Heart right ventricle (tissue), 16 donors: Measurements from ENCODE around the gene FAM25G. TPM values are rescaled to one million over a fixed set of nuclear protein-coding genes. Genes with fewer than 3 reads are reported as not detected.
"Not testable (repeated sequence)": the region's sequence is repeated elsewhere in the genome, so short reads cannot be mapped to it uniquely, and the experiment has no call there.

Source experiments
- ATAC-seq, 8 donors: fragments of 200-7000 bp; cut with Tn5 transposase; one replicate each; pipeline ENCODE4 v1.9.1; 2020; ENCODE audit warnings: mild to moderate bottlenecking in 8 of 8, moderate library complexity in 8 of 8, moderate number of reproducible peaks in 1 of 8
- DNase-seq, 2 donors: peaks; one replicate each; pipeline ENCODE4 v3.0.0-alpha.2; 2020
- H3K27ac ChIP-seq, 10 donors: fragments of 200-600 bp; sonication (generic) in 2 of 10; one replicate each; pipeline versions ENCODE4 v1.5.0 to v1.8.0; 2020 to 2022; ENCODE audit warnings: mild to moderate bottlenecking in 3 of 10
- H3K27me3 ChIP-seq, 7 donors: fragments of 200-600 bp; one replicate each; pipeline ENCODE4 v1.8.0; 2021 to 2022; ENCODE audit warnings: mild to moderate bottlenecking in 2 of 7
- H3K36me3 ChIP-seq, 9 donors: fragments of 200-600 bp; sonication (generic) in 1 of 9; one replicate each; pipeline versions ENCODE4 v1.5.0 to v1.8.0; 2020 to 2022; ENCODE audit warnings: mild to moderate bottlenecking in 2 of 9
- H3K4me1 ChIP-seq, 9 donors: fragments of 200-600 bp; sonication (generic) in 1 of 9; one replicate each; pipeline versions ENCODE4 v1.5.0 to v1.8.0; 2020 to 2022; ENCODE audit warnings: mild to moderate bottlenecking in 4 of 9
- H3K4me3 ChIP-seq, 10 donors: fragments of 200-600 bp; sonication (generic) in 2 of 10; one replicate each; pipeline versions ENCODE4 v1.5.0 to v1.8.0; 2020 to 2022; ENCODE audit warnings: mild to moderate bottlenecking in 7 of 10, moderate library complexity in 2 of 10
- H3K9me3 ChIP-seq, 11 donors: fragments of 200-600 bp in 10 of 11; sonication (generic) in 2 of 11; one replicate each; pipeline versions ENCODE4 v1.5.0 to v1.8.0; 2013 to 2022; ENCODE audit warnings: mild to moderate bottlenecking in 2 of 11, control low read depth in 1 of 11, moderate library complexity in 1 of 11
- WGBS, 2 donors: extraction: QIAGEN DNeasy Blood & Tissue Kit; methylation state at CpG; one replicate each; pipeline ENCODE4 v1.1.7; 2013; ENCODE audit warnings: inconsistent platforms in 1 of 2; 5-methylcytosine and 5-hydroxymethylcytosine counted together
- intact Hi-C, 10 donors: fragments of 100-400 bp; cut with DNase I; formaldehyde crosslinking; loops; one replicate each; pipeline versions ENCODE4 v1.11.1 to v1.14.2; 2022
- polyA plus RNA-seq, 2 donors: library from polyadenylated mRNA; stranded (reverse); fragments of 200-250 nt; gene quantifications; one replicate each; pipeline ENCODE4 v1.2.3, GENCODE V29; 2013
- total RNA-seq, 10 donors: library from RNA; stranded (reverse); fragmentation: NEBNext Ultra II Directional in 3 of 10; extraction: Animal tissue kit (Norgen Biotek cat#: 25700) in 3 of 10; gene quantifications; one replicate each; pipeline versions ENCODE4 v1.2.1 to v1.2.4, GENCODE V29; 2021 to 2023
- TF ChIP-seq, protein P1 (sequence below), 9 donors: fragments of 200-600 bp; sonication (generic) in 2 of 9; IDR thresholded peaks; one replicate each; pipeline versions ENCODE4 v1.5.0 to v1.8.0; 2021 to 2022; ENCODE audit warnings: antibody characterized with exemption in 9 of 9, mild to moderate bottlenecking in 5 of 9, moderate library complexity in 1 of 9
- donor health status: Arrhythmogenic right ventricular cardiomyopathy.
- donor health status: ischemic (EF 13 %, LVEDD 7.1; RV severe dilation, severe dysfunction).
- donor health status: healthy with polysubstance abuse.
- donor health status: DM: no; HTN: yes; CAD: no.
- donor health status: DM: no; HTN: no; CAD: no.
- donor health status: ischemic (EF 25% LVEDD 6.9; RV normal size, moderate dysfunction).
- donor health status: ischemic (EF 25% LVEDD 5.7; RV mildly dilated, moderate dysfunction).
- donor health status: healthy.
- donor health status: DM: yes; HTN: yes; CAD: no.
- donor health status: Ischemic cardiomyopathy.
- donor health status: ischemic (EF 35%, LVEDD 5.7; RV mildly dilated, moderate dysfunction).
- donor health status: nonischemic (EF 11% LVEDD 7.7; RV severe dilation, severe dysfunction).
- donor health status: DM: yes; HTN: yes; CAD: no.
- donor health status: PGD.
- donor health status: ischemic (EF 29% LVEDD 5.4; RV normal size, mild dysfunction).
- donor health status: nonischemic (EF 23%, LVEDD 6.1; RV moderate dilation, normal function).

Gene FAM25G
- total and polyA plus RNA-seq, 12 donors: not detected

DNA sequence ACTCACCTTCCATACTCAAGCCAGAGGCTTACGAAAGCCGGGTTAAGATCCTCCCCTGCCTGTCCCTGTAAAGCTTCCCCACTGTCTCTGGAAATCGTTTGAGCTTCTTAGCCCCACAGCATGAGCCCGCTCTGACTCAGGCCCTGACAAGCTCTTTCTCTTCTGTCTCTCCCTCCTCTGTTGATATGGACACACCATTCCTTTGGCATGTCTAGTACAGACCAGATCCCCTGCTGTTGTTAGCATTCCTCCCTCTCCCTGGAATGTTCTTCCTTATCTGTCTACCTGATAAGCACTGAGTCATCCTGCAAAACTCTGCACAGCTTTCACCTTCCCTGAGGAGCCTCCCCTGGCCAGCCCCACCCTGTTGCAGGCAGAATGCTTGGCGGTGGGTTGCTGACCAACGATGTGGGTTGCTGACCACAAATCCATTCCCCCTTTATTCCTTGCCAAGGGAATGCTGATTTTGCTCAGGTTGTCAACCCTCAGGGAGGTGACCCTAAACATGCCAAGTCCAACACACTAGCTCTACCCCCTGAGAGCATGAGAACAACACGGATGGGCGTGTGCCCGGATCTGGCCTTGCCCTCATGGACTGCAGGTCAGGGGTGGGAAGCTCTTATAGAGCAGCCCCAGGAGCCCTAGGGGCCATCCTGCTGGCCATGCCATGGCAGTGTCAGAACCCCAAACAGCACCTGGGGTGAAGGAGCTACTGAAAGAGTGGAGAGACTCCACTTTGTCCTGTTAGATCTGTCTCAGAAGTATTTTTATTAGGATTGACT, 28.7 kb downstream of the FAM25G start:
- H3K27ac ChIP-seq, H3K27me3 ChIP-seq, H3K9me3 ChIP-seq, H3K36me3 ChIP-seq, H3K4me3 ChIP-seq, intact Hi-C loops, DNase-seq, H3K4me1 ChIP-seq: not testable (repeated sequence)
- peak in 2 of 8 donors; percentile 5 to 11 for ATAC-seq
- WGBS, 2 donors: 81 to 95% methylated on average over 3 of the region's 9 CpGs

DNA sequence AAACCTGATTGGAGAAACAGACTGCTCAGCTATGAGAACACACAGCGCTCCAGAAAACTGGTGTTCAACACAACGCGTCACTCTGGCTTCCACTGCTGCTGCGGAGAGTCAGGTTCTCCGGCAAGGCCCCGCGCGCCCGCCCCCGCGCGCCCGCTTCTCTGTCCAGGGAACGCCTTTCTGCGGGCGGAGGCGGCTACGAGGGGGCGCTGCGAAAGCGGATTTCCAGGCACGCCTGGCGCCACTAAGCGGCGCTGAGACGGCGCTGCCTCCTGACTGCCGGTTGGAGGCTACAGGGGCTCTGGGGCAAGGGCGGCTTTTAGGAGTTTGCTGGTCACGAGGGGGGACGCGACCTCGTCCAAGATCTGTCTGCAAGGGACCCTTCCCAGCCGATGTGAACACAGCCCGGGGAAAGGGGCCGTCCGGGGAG, 30.2 kb downstream of the FAM25G start:
- DNase-seq (peak; percentile 31 to 48), ATAC-seq (peak; percentile 86 to 93 (median 90))
- H3K27ac ChIP-seq, H3K4me1 ChIP-seq, H3K9me3 ChIP-seq, intact Hi-C loops, H3K27me3 ChIP-seq, H3K36me3 ChIP-seq: not testable (repeated sequence)
- TF ChIP-seq, protein P1, sequence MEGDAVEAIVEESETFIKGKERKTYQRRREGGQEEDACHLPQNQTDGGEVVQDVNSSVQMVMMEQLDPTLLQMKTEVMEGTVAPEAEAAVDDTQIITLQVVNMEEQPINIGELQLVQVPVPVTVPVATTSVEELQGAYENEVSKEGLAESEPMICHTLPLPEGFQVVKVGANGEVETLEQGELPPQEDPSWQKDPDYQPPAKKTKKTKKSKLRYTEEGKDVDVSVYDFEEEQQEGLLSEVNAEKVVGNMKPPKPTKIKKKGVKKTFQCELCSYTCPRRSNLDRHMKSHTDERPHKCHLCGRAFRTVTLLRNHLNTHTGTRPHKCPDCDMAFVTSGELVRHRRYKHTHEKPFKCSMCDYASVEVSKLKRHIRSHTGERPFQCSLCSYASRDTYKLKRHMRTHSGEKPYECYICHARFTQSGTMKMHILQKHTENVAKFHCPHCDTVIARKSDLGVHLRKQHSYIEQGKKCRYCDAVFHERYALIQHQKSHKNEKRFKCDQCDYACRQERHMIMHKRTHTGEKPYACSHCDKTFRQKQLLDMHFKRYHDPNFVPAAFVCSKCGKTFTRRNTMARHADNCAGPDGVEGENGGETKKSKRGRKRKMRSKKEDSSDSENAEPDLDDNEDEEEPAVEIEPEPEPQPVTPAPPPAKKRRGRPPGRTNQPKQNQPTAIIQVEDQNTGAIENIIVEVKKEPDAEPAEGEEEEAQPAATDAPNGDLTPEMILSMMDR (IDR thresholded peaks at IDR 0.05): peak in 7 of 9 donors; percentile 26 to 49 (median 38)
- WGBS, 2 donors: 2 to 4% methylated on average over 26 to 28 of the region's 37 CpGs
- H3K4me3 ChIP-seq: peak overlapping the region in 6 of 10 donors; percentile 10 to 39 (median 18)

DNA sequence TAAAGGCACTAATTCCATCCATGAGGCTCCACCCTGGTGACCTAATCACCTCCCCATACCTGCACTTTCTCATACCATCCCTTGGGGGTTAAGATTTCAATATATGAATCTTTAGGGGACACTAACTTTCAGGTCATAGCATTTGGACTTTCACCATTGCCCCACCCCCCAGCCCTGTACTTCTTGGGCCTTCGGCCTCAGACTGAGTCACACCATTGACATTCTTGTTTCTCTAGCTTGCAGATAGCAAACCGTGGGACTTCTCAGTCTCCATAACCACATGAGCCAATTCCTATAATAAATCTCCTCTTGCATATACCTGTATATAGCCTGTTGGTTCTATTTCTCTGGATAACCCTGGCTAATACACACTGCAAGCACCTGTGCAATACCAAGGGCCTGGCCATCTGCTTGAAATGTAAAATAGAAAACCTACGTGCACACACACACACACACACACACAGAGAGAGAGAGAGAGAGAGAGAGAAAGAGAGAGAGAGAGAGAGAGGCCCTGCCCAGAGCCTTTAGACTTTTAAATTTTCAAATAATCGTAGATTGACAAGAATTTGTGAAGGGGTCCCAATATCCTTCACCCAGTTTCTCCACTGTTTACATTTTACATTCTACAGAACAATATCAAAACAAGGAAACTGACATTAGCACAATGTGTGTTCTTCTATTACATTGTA, 32.9 kb downstream of the FAM25G start:
- TF ChIP-seq, protein P1 (IDR thresholded peaks at IDR 0.05): no peak
- Histone ChIP-seq H3K4me1 (no peaks in the 10 kb centered on the region), H3K4me3 (no peak overlapping the region), H3K27me3 (peaks cover 0 to 3% (median 0%) of the 10 kb centered on the region in 7 donors), H3K27ac (no peak overlapping the region), H3K36me3 (no peaks in the 10 kb centered on the region), H3K9me3 (no peaks in the 10 kb centered on the region)
- WGBS, 2 donors: 67 to 77% methylated on average over 4 of the region's 4 CpGs
- intact Hi-C loops: no loop called here
- no peak for DNase-seq
- no peak for ATAC-seq

DNA sequence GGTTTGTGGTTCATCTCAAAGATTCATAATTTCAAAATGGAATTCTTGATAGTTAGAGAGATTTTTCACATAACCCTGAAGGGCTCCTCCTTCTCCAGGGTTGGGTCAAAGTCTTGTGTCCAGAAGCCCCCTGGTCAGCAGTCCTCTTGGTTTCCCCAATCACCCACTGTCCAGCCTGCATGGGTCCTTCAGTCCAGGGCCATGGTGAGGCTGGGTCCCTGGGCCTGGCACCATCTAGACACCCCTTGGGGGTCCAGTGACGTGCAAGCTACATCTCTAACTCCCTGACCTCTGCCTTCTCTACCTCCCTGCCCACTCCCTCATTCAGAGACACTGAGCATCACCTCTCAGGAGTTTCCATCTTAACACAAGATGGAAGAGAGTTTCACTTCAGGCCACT, 33.7 kb downstream of the FAM25G start:
- ATAC-seq: no peak
- Histone ChIP-seq H3K27ac (no peak overlapping the region), H3K4me3 (no peak overlapping the region), H3K4me1 (no peaks in the 10 kb centered on the region), H3K9me3 (no peaks in the 10 kb centered on the region), H3K36me3 (no peaks in the 10 kb centered on the region), H3K27me3 (peaks cover 0 to 6% (median 0%) of the 10 kb centered on the region in 7 donors)
- intact Hi-C loops: no loop called here
- no peak for DNase-seq
- 87 to 95% methylated on average over 1 of the region's 1 CpG for WGBS, 2 donors
- TF ChIP-seq, protein P1 (IDR thresholded peaks at IDR 0.05): no peak

DNA sequence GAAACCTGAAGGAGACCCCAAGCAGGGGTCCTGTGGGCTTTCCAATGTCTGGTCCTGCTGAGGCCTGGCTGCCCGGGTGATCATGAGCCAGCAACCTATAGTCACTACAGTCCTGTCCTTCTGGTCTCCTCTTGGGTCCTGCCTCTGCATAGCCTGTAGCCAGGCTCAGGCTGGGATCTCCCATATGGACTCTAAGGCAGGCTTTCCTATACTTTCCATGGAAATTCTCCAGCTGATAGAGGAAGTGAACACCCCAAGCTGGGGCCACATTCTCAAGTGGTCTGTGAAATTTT, 34.0 kb downstream of the FAM25G start:
- no peaks in the 10 kb centered on the region for H3K9me3 ChIP-seq

More for the DNA sequence above, 34.0 kb downstream of the FAM25G start:
- H3K36me3 ChIP-seq: no peaks in the 10 kb centered on the region
- intact Hi-C loops: no loop called here
- ATAC-seq: no peak
- no peak overlapping the region for H3K27ac ChIP-seq
- no peak for DNase-seq
- no peaks in the 10 kb centered on the region for H3K4me1 ChIP-seq
- H3K4me3 ChIP-seq: no peak overlapping the region
- peaks cover 0 to 8% (median 0%) of the 10 kb centered on the region in 7 donors for H3K27me3 ChIP-seq
- WGBS, 2 donors: 93 to 100% methylated on average over 1 of the region's 1 CpG
- TF ChIP-seq, protein P1 (IDR thresholded peaks at IDR 0.05): no peak
